Measurements from ENCODE around the gene CNNM3. TPM values are rescaled to one million over a fixed set of nuclear protein-coding genes. Genes with fewer than 3 reads are reported as not detected.
"Not testable (repeated sequence)": the region's sequence is repeated elsewhere in the genome, so short reads cannot be mapped to it uniquely, and the experiment has no call there.

CNNM3 gene
- total and polyA plus RNA-seq, 4 donors: 10.0 to 19.8 (median 16.1) TPM

DNA sequence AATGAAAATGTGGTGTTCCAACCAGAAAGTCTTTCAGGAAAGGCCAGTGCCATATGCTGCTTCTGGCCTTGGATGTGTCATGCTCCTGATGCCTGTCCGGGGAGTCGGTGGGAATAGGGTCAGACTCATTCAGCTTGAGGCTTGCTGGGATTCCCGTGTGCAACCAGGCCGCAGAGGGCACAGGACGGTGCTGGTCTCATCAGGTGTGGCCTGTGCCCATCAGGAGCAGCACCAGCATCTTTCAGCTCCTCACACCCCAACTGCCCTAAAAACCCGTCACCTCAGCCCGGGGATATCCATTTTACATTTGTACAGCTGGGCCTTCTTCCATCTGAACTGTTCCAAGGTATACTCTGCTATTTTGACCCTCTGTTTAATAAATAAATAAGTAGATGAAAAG, 13.3 kb upstream of the CNNM3 start:
- no peak for DNase-seq (ENCODE audit: low spot score)
- no peak overlapping the region for H3K27ac ChIP-seq (ENCODE audit: low read depth in 1 of 2, low read length in 2 of 2)
- H3K9me3 ChIP-seq (ENCODE audit: control insufficient read depth in 4 of 4, low read length in 3 of 4): no peaks in the 10 kb centered on the region
- H3K4me1 ChIP-seq (ENCODE audit: control insufficient read depth in 4 of 4, insufficient read depth in 4 of 4, low read length in 3 of 4): peaks cover 0 to 5% (median 4%) of the 10 kb centered on the region in 4 donors
- H3K36me3 ChIP-seq (ENCODE audit: control insufficient read depth in 4 of 4, insufficient read depth in 3 of 4, low read depth in 1 of 4, low read length in 3 of 4): peaks cover 0 to 11% (median 2%) of the 10 kb centered on the region in 4 donors
- H3K27me3 ChIP-seq (ENCODE audit: control insufficient read depth in 4 of 4, insufficient read depth in 4 of 4, low read length in 3 of 4): no peaks in the 10 kb centered on the region
- H3K4me3 ChIP-seq (ENCODE audit: low read depth in 1 of 3, low read length in 3 of 3): no peak overlapping the region
- 96% methylated on average over 7 of the region's 7 CpGs for WGBS
- no peak for TF ChIP-seq YY1 (IDR thresholded peaks at IDR 0.05)
- no peak overlapping the region for H3K9ac ChIP-seq (ENCODE audit: low read depth in 1 of 2, low read length in 2 of 2)

DNA sequence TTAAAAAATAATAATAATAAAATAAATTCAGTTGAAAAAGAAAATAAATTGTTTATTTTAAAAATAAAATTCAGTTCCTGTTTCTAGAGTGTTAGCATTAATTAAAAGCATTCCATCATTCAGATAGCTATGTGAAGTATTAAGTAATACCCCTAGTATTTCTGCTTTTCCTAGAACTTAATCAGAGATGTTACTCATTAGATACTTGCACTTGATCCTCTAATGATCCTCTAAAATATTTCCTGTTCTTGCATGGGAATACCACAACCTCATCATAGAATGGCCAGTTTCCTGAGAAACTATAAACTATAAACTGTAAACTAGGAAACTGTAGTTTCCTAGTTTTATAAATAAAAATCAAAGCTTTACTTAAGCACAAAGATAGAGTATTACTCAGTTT, 11.1 kb upstream of the CNNM3 start:
- no peak overlapping the region for H3K4me3 ChIP-seq (ENCODE audit: low read depth in 1 of 3, low read length in 3 of 3)
- peaks cover 0 to 5% (median 4%) of the 10 kb centered on the region in 4 donors for H3K4me1 ChIP-seq (ENCODE audit: control insufficient read depth in 4 of 4, insufficient read depth in 4 of 4, low read length in 3 of 4)
- no peak for DNase-seq (ENCODE audit: low spot score)
- no peak overlapping the region for H3K9ac ChIP-seq (ENCODE audit: low read depth in 1 of 2, low read length in 2 of 2)
- TF ChIP-seq FOXA1 (IDR thresholded peaks at IDR 0.05): no peak
- no peak for TF ChIP-seq HNF4G (IDR thresholded peaks at IDR 0.05)
- no peak for TF ChIP-seq EGR1 (IDR thresholded peaks at IDR 0.05; ENCODE audit: low read depth in 2 of 2)
- TF ChIP-seq, protein P1, sequence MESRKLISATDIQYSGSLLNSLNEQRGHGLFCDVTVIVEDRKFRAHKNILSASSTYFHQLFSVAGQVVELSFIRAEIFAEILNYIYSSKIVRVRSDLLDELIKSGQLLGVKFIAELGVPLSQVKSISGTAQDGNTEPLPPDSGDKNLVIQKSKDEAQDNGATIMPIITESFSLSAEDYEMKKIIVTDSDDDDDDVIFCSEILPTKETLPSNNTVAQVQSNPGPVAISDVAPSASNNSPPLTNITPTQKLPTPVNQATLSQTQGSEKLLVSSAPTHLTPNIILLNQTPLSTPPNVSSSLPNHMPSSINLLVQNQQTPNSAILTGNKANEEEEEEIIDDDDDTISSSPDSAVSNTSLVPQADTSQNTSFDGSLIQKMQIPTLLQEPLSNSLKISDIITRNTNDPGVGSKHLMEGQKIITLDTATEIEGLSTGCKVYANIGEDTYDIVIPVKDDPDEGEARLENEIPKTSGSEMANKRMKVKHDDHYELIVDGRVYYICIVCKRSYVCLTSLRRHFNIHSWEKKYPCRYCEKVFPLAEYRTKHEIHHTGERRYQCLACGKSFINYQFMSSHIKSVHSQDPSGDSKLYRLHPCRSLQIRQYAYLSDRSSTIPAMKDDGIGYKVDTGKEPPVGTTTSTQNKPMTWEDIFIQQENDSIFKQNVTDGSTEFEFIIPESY (IDR thresholded peaks at IDR 0.05): no peak
- TF ChIP-seq, protein P2, sequence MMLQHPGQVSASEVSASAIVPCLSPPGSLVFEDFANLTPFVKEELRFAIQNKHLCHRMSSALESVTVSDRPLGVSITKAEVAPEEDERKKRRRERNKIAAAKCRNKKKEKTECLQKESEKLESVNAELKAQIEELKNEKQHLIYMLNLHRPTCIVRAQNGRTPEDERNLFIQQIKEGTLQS (IDR thresholded peaks at IDR 0.05): no peak
- TF ChIP-seq RAD21 (IDR thresholded peaks at IDR 0.05): no peak
- TF ChIP-seq, protein P3, sequence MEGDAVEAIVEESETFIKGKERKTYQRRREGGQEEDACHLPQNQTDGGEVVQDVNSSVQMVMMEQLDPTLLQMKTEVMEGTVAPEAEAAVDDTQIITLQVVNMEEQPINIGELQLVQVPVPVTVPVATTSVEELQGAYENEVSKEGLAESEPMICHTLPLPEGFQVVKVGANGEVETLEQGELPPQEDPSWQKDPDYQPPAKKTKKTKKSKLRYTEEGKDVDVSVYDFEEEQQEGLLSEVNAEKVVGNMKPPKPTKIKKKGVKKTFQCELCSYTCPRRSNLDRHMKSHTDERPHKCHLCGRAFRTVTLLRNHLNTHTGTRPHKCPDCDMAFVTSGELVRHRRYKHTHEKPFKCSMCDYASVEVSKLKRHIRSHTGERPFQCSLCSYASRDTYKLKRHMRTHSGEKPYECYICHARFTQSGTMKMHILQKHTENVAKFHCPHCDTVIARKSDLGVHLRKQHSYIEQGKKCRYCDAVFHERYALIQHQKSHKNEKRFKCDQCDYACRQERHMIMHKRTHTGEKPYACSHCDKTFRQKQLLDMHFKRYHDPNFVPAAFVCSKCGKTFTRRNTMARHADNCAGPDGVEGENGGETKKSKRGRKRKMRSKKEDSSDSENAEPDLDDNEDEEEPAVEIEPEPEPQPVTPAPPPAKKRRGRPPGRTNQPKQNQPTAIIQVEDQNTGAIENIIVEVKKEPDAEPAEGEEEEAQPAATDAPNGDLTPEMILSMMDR (IDR thresholded peaks at IDR 0.05; ENCODE audit: low read depth, low read length, missing input control): no peak
- no peak for TF ChIP-seq TAF1 (conservative IDR thresholded peaks at IDR 0.05)
- TF ChIP-seq JUND (IDR thresholded peaks at IDR 0.05): no peak
- TF ChIP-seq SP1 (IDR thresholded peaks at IDR 0.05): no peak
- TF ChIP-seq, protein P4, sequence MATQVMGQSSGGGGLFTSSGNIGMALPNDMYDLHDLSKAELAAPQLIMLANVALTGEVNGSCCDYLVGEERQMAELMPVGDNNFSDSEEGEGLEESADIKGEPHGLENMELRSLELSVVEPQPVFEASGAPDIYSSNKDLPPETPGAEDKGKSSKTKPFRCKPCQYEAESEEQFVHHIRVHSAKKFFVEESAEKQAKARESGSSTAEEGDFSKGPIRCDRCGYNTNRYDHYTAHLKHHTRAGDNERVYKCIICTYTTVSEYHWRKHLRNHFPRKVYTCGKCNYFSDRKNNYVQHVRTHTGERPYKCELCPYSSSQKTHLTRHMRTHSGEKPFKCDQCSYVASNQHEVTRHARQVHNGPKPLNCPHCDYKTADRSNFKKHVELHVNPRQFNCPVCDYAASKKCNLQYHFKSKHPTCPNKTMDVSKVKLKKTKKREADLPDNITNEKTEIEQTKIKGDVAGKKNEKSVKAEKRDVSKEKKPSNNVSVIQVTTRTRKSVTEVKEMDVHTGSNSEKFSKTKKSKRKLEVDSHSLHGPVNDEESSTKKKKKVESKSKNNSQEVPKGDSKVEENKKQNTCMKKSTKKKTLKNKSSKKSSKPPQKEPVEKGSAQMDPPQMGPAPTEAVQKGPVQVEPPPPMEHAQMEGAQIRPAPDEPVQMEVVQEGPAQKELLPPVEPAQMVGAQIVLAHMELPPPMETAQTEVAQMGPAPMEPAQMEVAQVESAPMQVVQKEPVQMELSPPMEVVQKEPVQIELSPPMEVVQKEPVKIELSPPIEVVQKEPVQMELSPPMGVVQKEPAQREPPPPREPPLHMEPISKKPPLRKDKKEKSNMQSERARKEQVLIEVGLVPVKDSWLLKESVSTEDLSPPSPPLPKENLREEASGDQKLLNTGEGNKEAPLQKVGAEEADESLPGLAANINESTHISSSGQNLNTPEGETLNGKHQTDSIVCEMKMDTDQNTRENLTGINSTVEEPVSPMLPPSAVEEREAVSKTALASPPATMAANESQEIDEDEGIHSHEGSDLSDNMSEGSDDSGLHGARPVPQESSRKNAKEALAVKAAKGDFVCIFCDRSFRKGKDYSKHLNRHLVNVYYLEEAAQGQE (IDR thresholded peaks at IDR 0.05): no peak
- no peak for TF ChIP-seq NR2F2 (IDR thresholded peaks at IDR 0.05)
- TF ChIP-seq RXRA (IDR thresholded peaks at IDR 0.05): no peak
- H3K27me3 ChIP-seq (ENCODE audit: control insufficient read depth in 4 of 4, insufficient read depth in 4 of 4, low read length in 3 of 4): no peaks in the 10 kb centered on the region
- no peaks in the 10 kb centered on the region for H3K36me3 ChIP-seq (ENCODE audit: control insufficient read depth in 4 of 4, insufficient read depth in 3 of 4, low read depth in 1 of 4, low read length in 3 of 4)
- no peaks in the 10 kb centered on the region for H3K9me3 ChIP-seq (ENCODE audit: control insufficient read depth in 4 of 4, low read length in 3 of 4)
- no peak overlapping the region for H3K27ac ChIP-seq (ENCODE audit: low read depth in 1 of 2, low read length in 2 of 2)

DNA sequence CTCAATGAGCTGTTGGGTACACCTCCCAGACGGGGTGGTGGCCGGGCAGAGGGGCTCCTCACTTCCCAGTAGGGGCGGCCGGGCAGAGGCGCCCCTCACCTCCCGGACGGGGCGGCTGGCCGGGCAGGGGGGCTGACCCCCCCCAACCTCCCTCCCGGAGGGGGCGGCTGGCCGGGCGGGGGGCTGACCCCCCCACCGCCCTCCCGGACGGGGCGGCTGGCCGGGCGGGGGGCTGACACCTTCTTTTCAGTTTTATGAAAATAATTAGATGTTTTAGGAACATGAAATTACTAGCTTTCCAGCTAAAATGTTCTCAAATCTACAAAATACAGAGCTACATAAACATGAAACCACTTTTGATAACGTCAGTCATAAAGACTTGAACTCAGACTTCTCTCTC, 10.1 kb upstream of the CNNM3 start:
- H3K36me3 ChIP-seq (ENCODE audit: control insufficient read depth in 4 of 4, insufficient read depth in 3 of 4, low read depth in 1 of 4, low read length in 3 of 4); H3K4me1 ChIP-seq (ENCODE audit: control insufficient read depth in 4 of 4, insufficient read depth in 4 of 4, low read length in 3 of 4); H3K27ac ChIP-seq (ENCODE audit: low read depth in 1 of 2, low read length in 2 of 2): not testable (repeated sequence)

More for the DNA sequence above, 10.1 kb upstream of the CNNM3 start:
- WGBS: 96% methylated on average over 13 of the region's 20 CpGs
- DNase-seq (ENCODE audit: low spot score); H3K9ac ChIP-seq (ENCODE audit: low read depth in 1 of 2, low read length in 2 of 2); H3K27me3 ChIP-seq (ENCODE audit: control insufficient read depth in 4 of 4, insufficient read depth in 4 of 4, low read length in 3 of 4); H3K4me3 ChIP-seq (ENCODE audit: low read depth in 1 of 3, low read length in 3 of 3); H3K9me3 ChIP-seq (ENCODE audit: control insufficient read depth in 4 of 4, low read length in 3 of 4): not testable (repeated sequence)

All from liver (tissue), 9 donors.